Astrocyte of the spinal cord (primary cell): Measurements from ENCODE around the gene HIC1.
"Not testable (repeated sequence)": the region's sequence is repeated elsewhere in the genome, so short reads cannot be mapped to it uniquely, and the experiment has no call there.

ENCODE experiments used
- DNase-seq: peaks from one replicate; pipeline ENCODE4 v3.0.0; 2011; ENCODE audit warnings: low read depth, low spot score
- H3K4me3 ChIP-seq: 2 replicates; pipeline ENCODE4 v1.5.1; 2011; ENCODE audit warnings: low read depth, mild to moderate bottlenecking, low read length, moderate library complexity
- in situ Hi-C: cut with HindIII; loops from 2 replicates; pipeline ENCODE4 v1.10.0; 2017; ENCODE audit warnings: low sequenced_read_pairs
- TF ChIP-seq, protein P1 (sequence below): IDR thresholded peaks from 2 replicates; pipeline ENCODE4 v1.5.1; 2012; ENCODE audit warnings: low read depth, mild to moderate bottlenecking, low read length, inconsistent platforms

HIC1 gene, protein sequence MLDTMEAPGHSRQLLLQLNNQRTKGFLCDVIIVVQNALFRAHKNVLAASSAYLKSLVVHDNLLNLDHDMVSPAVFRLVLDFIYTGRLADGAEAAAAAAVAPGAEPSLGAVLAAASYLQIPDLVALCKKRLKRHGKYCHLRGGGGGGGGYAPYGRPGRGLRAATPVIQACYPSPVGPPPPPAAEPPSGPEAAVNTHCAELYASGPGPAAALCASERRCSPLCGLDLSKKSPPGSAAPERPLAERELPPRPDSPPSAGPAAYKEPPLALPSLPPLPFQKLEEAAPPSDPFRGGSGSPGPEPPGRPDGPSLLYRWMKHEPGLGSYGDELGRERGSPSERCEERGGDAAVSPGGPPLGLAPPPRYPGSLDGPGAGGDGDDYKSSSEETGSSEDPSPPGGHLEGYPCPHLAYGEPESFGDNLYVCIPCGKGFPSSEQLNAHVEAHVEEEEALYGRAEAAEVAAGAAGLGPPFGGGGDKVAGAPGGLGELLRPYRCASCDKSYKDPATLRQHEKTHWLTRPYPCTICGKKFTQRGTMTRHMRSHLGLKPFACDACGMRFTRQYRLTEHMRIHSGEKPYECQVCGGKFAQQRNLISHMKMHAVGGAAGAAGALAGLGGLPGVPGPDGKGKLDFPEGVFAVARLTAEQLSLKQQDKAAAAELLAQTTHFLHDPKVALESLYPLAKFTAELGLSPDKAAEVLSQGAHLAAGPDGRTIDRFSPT

DNA sequence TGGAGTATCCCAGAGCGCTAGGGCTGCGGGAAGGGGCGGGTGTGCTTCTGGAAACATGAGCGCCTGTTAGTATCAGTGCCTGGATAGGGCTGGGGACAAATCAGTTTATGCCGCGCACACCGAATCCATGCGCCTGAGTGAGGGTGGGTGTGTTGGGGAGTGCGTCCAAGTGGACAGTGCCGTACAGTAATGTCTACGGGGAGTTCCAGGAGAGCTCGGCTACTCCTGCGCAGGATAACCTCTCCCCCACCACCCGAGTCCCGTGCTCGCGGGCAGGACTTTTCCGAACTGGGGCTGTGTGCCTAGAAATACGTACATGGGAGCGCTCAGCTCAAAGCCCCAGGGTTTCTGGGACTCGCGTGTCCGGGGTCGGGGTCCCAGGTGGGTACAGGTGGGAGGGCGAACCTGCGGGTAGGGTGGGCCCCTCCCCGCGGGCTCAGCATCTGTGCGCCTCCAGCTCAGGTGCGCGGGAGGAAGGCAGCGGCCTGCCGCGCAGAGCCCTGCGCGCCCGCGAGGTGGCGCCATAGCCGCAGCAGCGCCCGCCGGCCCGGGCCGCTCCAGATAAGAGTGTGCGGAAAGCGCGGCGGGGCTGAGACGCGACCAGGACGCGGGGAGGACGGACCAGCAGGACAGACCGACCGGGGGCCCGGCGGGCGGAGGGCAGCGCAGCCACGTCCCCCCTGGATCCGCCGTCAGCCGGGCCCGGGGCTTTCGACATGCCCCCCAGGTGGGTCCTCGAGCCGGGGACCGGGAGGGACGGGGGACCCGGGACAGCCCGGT is at the start of gene HIC1:
Gene HIC1, plus strand, starts transcription at position 592 of the 780 bp plus-strand sequence. CDS start 1,588 bp downstream, outside the sequence.
- H3K4me3 ChIP-seq, result peak within 1 kb of the TSS; percentile 59
- TF ChIP-seq, protein P1, sequence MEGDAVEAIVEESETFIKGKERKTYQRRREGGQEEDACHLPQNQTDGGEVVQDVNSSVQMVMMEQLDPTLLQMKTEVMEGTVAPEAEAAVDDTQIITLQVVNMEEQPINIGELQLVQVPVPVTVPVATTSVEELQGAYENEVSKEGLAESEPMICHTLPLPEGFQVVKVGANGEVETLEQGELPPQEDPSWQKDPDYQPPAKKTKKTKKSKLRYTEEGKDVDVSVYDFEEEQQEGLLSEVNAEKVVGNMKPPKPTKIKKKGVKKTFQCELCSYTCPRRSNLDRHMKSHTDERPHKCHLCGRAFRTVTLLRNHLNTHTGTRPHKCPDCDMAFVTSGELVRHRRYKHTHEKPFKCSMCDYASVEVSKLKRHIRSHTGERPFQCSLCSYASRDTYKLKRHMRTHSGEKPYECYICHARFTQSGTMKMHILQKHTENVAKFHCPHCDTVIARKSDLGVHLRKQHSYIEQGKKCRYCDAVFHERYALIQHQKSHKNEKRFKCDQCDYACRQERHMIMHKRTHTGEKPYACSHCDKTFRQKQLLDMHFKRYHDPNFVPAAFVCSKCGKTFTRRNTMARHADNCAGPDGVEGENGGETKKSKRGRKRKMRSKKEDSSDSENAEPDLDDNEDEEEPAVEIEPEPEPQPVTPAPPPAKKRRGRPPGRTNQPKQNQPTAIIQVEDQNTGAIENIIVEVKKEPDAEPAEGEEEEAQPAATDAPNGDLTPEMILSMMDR, result peak; percentile 72
- DNase-seq, result peak; percentile 80
- in situ Hi-C loops, result no loop called here

DNA sequence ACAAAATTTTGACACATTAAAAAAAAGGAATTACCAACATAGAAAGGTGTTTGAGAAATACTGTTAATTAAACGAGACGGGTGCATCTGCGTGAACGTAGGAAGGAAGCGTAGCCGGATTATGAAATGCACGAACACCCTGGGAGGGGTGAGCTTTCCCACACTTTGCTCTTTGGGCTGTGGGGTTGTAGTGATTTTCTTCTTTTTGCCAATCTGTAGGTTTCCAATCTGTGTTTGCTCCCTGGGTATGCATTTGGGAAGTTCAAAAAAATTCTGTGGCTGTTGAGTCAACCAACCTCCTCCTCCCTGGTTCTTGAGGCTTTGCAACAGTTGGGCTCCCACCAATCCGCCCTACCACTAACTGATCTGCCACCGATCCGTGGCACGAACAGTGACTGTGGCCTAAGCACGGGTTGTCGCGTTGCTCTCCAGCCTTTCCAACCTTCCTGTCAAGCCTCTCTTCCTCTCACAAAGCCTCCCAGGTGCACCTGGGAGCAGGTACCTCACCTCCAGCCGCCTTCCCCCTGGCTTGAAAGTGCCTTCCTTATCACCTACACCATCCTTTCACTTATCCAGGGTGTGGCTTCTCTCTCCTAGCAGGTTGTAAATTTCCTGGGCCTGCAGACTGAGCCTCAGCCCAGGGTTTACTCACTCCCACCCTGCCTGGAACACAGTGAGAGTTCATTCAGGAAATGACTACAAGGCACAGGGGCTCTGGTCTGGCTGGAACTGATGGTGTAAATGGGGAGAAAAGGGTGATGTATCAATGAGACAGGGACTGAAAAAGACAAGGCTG is 46.4 kb upstream of the HIC1 start:
- TF ChIP-seq, protein P1, result no peak
- in situ Hi-C loops, result no loop called here

GRCh38 chr17:2009737-2010136 is 45.2 kb upstream of the HIC1 start:
- in situ Hi-C loops, result no loop called here
- TF ChIP-seq, protein P1, result no peak
- DNase-seq, result no peak
- no peak overlapping the region for H3K4me3 ChIP-seq

More for the DNA sequence above, 46.4 kb upstream of the HIC1 start:
- no peak overlapping the region for H3K4me3 ChIP-seq
- DNase-seq, result no peak

- TF ChIP-seq, protein P1, result no peak
- no peak overlapping the region for H3K4me3 ChIP-seq
- in situ Hi-C loops, result no loop called here
- peak; percentile 66 for DNase-seq
Measured at GRCh38 chr17:2011411-2012371, 43.2 kb upstream of the HIC1 start.

DNA sequence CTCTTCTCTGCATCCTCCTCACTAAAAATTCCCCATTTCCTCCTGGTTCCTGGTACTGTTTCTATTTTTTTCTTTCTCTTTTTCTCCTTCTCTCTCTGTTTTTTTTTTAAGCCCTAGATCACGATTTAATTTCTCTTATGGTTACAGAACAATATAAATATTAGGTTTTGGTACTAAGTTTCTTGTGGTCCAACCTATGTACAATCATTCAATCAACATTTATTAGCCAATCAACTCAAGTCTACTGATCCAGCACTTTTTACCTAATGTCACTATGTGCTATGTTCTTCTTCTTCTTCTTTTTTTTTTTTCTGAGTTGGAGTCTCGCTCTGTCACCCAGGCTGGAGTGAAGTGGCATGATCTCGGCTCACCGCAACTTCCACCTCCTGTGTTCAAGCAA is 42.4 kb upstream of the HIC1 start:
- DNase-seq, result no peak
- in situ Hi-C loops, result no loop called here
- TF ChIP-seq, protein P1, result no peak
- H3K4me3 ChIP-seq, result no peak overlapping the region

GRCh38 chr17:2013220-2013993 is 41.5 kb upstream of the HIC1 start:
- in situ Hi-C loops, H3K4me3 ChIP-seq, DNase-seq: not testable (repeated sequence)
